IMR-90 (cell line): ENCODE measurements around the gene IL34.

ENCODE experiments used
- CEBPB ChIP-seq: IDR thresholded peaks from 2 replicates; pipeline ENCODE4 v1.6.1; 2012; ENCODE audit warnings: low read depth, low read length, improper control_type of control experiment
- CHD1 ChIP-seq: IDR thresholded peaks from 2 replicates; pipeline ENCODE4 v1.6.1; 2012; ENCODE audit warnings: low read depth, low read length, improper control_type of control experiment
- CTCF ChIP-seq: conservative IDR thresholded peaks from 2 replicates; pipeline ENCODE4 v1.5.1; 2012; ENCODE audit warnings: mild to moderate bottlenecking, low read depth, low read length, improper control_type of control experiment
- ELK1 ChIP-seq: fragments of 150-350 bp; IDR thresholded peaks from 2 replicates; pipeline ENCODE4 v1.6.1; 2016; ENCODE audit warnings: low read depth, mild to moderate bottlenecking, low read length, moderate library complexity, borderline replicate concordance
- POLR2A ChIP-seq: IDR thresholded peaks from 2 replicates; pipeline ENCODE4 v1.6.1; 2012; ENCODE audit warnings: mild to moderate bottlenecking, low read depth, low read length
- RAD21 ChIP-seq: IDR thresholded peaks from 2 replicates; pipeline ENCODE4 v1.6.1; 2012; ENCODE audit warnings: low read length, improper control_type of control experiment
- USF2 ChIP-seq: fragments of 150-350 bp; IDR thresholded peaks from 2 replicates; pipeline ENCODE4 v1.6.1; 2017; ENCODE audit warnings: mild to moderate bottlenecking, antibody characterized with exemption, low read length, low read depth

- TF ChIP-seq USF2 (no peak), CTCF (no peak), POLR2A (no peak), RAD21 (no peak), ELK1 (no peak), CHD1 (no peak), CEBPB (no peak)
Measured at GRCh38 chr16:70612931-70613330, 33.4 kb upstream of the IL34 start.
